Measurements from ENCODE around the gene PRELID1. TPM values are rescaled to one million over a fixed set of nuclear protein-coding genes. Genes with fewer than 3 reads are reported as not detected.

Gene PRELID1
- total and polyA plus RNA-seq, 10 of the 15 experiments (the other 5 are each of a cell fraction or from before 2014, with no cell fraction given): 30.9 to 584 (median 254) TPM

DNA sequence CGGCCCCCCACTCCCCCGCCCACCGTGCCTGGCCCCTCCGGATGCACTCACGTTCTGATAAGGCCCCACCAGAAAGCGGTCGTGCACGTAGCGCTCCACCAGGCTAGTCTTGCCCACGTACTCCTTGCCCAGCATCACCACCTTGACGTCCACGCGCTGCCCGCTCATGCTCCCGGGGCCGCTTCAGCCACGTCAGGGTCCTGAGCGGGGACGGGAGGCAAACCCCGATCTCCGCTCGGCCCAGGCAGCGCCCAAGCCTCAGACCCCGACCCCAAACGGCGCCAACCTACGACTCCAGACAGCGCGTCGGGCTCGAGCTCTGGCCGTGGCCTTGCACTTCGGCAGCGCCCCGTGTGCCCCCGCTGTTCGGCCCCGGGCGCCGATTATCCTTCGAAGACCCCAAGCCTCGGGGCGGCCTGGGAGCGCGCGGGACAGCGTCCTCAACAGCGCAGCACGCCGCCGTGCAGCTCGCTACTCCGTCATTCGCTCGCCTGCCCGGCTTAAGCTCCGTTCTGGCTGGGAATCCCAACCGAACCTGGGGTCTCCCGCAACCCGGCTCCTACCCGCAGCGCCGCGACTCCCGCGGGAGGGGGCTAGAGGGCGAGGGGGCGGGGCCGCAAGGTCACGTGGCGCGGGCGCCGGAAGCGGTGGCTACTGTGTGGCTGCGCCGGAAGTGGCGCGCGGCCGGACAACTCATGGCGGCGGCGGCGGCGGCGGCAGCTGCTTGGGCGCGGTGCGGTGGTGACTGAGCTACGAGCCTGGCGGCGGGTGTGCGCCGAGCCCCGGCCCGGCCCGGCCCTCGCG lies at the start of gene PRELID1, which contains the start of gene RAB24 (continued):
- TF ChIP-seq ATF3 (IDR thresholded peaks at IDR 0.05; ENCODE audit: borderline replicate concordance, extremely low read depth, low read depth, low read length) (peak; percentile 92), SREBF2 (IDR thresholded peaks at IDR 0.05; ENCODE audit: low read length) (no peak), MTA2 (IDR thresholded peaks at IDR 0.05; ENCODE audit: low read depth) (no peak), SIN3A (IDR thresholded peaks at IDR 0.05; ENCODE audit: low read depth, low read length) (peak; percentile 25; the same call in 1 of the 2 replicates), GATAD2B (conservative IDR thresholded peaks at IDR 0.05; ENCODE audit: low read depth) (peak; percentile 85; the same call in 1 of the 2 replicates), BRCA1 (IDR thresholded peaks at IDR 0.05; ENCODE audit: low read depth, low read length) (no peak), NR2F1 (conservative IDR thresholded peaks at IDR 0.05) (peak; percentile 57; the same call in 1 of the 2 replicates), REST (IDR thresholded peaks at IDR 0.05; ENCODE audit: low read depth, low read length) (no peak), HDAC2 (IDR thresholded peaks at IDR 0.05) (no peak)
- TF ChIP-seq, protein P1, sequence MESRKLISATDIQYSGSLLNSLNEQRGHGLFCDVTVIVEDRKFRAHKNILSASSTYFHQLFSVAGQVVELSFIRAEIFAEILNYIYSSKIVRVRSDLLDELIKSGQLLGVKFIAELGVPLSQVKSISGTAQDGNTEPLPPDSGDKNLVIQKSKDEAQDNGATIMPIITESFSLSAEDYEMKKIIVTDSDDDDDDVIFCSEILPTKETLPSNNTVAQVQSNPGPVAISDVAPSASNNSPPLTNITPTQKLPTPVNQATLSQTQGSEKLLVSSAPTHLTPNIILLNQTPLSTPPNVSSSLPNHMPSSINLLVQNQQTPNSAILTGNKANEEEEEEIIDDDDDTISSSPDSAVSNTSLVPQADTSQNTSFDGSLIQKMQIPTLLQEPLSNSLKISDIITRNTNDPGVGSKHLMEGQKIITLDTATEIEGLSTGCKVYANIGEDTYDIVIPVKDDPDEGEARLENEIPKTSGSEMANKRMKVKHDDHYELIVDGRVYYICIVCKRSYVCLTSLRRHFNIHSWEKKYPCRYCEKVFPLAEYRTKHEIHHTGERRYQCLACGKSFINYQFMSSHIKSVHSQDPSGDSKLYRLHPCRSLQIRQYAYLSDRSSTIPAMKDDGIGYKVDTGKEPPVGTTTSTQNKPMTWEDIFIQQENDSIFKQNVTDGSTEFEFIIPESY (IDR thresholded peaks at IDR 0.05): no peak
